OCI-LY7 (cell line): ENCODE data around the gene ASCC2. TPM values are rescaled to one million over a fixed set of nuclear protein-coding genes. Genes with fewer than 3 reads are reported as not detected.

ENCODE experiments used
- BruUV-seq: library from RNA; stranded (reverse); fragments of 400-500 nt; replicated peaks from 2 replicates; lab custom pipeline; 2021; lab: Mats Ljungman, UMichigan
- CTCF ChIA-PET: fragments of 300-600 bp; sonication (Branson Sonifier 250); formaldehyde crosslinking; loops from one replicate; lab custom pipeline; 2022; ENCODE audit warnings: antibody characterized with exemption; ENCODE audit not compliant: unreplicated experiment; lab: Charles Lee
- POLR2A ChIA-PET: fragments of 300-600 bp; sonication (Branson Sonifier 250); formaldehyde crosslinking; loops from one replicate; lab custom pipeline; 2022; ENCODE audit warnings: antibody characterized with exemption; lab: Charles Lee
- DNase-seq: peaks from one replicate; pipeline ENCODE4 v3.0.0-alpha.2; 2015; ENCODE audit warnings: low spot score
- H2AFZ ChIP-seq: fragments of 200-600 bp; sonication (generic), shearing (Covaris generic); 2 replicates; pipeline ENCODE4 v1.6.1; 2014; ENCODE audit warnings: mild to moderate bottlenecking, antibody characterized with exemption, low read length, moderate library complexity
- H3K27ac ChIP-seq: fragments of 200-600 bp; sonication (generic); 2 replicates; pipeline ENCODE4 v1.5.1; 2014; ENCODE audit warnings: mixed run types, low read depth, mild to moderate bottlenecking, moderate library complexity, low read length, inconsistent platforms; ENCODE audit not compliant: poor library complexity, severe bottlenecking
- H3K36me3 ChIP-seq: fragments of 200-600 bp; sonication (generic); 2 replicates; pipeline ENCODE4 v1.6.1; 2014; ENCODE audit warnings: mild to moderate bottlenecking, antibody characterized with exemption, low read length, moderate library complexity, mixed read lengths; ENCODE audit not compliant: insufficient read depth
- H3K4me1 ChIP-seq: fragments of 200-600 bp; sonication (generic); 2 replicates; pipeline ENCODE4 v1.5.1; 2014; ENCODE audit warnings: mild to moderate bottlenecking, low read length; ENCODE audit not compliant: insufficient read depth, poor library complexity, severe bottlenecking
- H3K4me2 ChIP-seq: fragments of 200-600 bp; sonication (generic); 2 replicates; pipeline ENCODE4 v1.6.1; 2014; ENCODE audit warnings: mild to moderate bottlenecking, low read length
- H3K4me3 ChIP-seq: fragments of 200-600 bp; sonication (generic); 2 replicates; pipeline ENCODE4 v1.5.1; 2014; ENCODE audit warnings: mild to moderate bottlenecking, low read depth, low read length; ENCODE audit not compliant: poor library complexity, severe bottlenecking
- H3K79me2 ChIP-seq: fragments of 200-600 bp; sonication (generic); 2 replicates; pipeline ENCODE4 v1.6.1; 2016; ENCODE audit warnings: low read depth, mild to moderate bottlenecking, low read length, moderate library complexity, mixed read lengths; ENCODE audit not compliant: insufficient read depth
- H3K9me2 ChIP-seq: fragments of 200-600 bp; sonication (generic); 2 replicates; pipeline ENCODE4 v1.6.1; 2016; ENCODE audit warnings: mild to moderate bottlenecking, low read length, mixed read lengths; ENCODE audit not compliant: insufficient read depth
- H3K9me3 ChIP-seq: fragments of 200-600 bp; sonication (generic); 2 replicates; pipeline ENCODE4 v1.6.1; 2014; ENCODE audit warnings: mild to moderate bottlenecking, mixed run types, low read length, mixed read lengths
- H4K20me1 ChIP-seq: fragments of 200-600 bp; sonication (generic); 2 replicates; pipeline ENCODE4 v1.6.1; 2014; ENCODE audit warnings: mild to moderate bottlenecking, antibody characterized with exemption, low read length, moderate library complexity, mixed read lengths; ENCODE audit not compliant: insufficient read depth
- EZH2phosphoT487 ChIP-seq: fragments of 200-600 bp; sonication (generic); IDR thresholded peaks from 2 replicates; pipeline ENCODE4 v1.6.1; 2018; ENCODE audit warnings: low read depth, borderline replicate concordance, mild to moderate bottlenecking, mixed run types, antibody characterized with exemption, low read length, moderate library complexity, mixed read lengths
- intact Hi-C: fragments of 100-400 bp; cut with micrococcal nuclease; formaldehyde crosslinking; loops from one replicate; pipeline ENCODE4 v1.10.0; 2022; ENCODE audit not compliant: unreplicated experiment
- total RNA-seq, 2 experiments: library from RNA; depleted of rRNA in 1 of 2; stranded (reverse); fragments of >200 nt in 1 of 2; shearing (Covaris generic) in 1 of 2; gene quantifications; 2 replicates each; pipeline ENCODE4 v1.2.3, GENCODE V29; 2014 to 2022
- TF ChIP-seq, protein P1 (sequence below): fragments of 200-600 bp; sonication (generic); conservative IDR thresholded peaks from 2 replicates; pipeline ENCODE4 v1.5.1; 2014; ENCODE audit warnings: mild to moderate bottlenecking, antibody characterized with exemption, low read length, moderate library complexity, mixed read lengths

The ASCC2 gene
- total RNA-seq, 2 experiments from 2014 or later: 40.2 to 68.8 TPM

DNA sequence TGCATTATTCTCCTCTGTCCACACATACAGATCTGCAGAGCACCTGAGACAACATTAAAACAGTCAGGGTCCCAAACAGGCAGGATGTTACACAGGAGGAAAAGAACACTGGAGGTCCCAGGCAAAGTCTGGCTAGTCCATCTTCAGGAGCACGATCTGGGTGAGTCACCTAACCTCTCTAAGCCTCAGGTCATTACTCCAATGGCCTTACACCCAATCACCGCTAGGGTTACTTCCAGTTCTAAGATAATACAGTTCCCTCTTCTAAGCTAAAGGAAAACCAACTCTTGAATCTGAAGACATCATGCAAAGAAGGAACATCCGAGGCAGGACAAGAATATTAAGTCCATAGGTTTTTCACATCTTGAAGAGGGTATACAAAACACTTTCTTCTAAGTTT lies 24.5 kb downstream of the ASCC2 start:
- H3K36me3 ChIP-seq: peaks cover 83% of the 10 kb centered on the region
- no peak overlapping the region for H2AFZ ChIP-seq
- no peak for DNase-seq
- no peaks in the 10 kb centered on the region for H3K4me1 ChIP-seq
- TF ChIP-seq EZH2phosphoT487: no peak
- TF ChIP-seq, protein P1, sequence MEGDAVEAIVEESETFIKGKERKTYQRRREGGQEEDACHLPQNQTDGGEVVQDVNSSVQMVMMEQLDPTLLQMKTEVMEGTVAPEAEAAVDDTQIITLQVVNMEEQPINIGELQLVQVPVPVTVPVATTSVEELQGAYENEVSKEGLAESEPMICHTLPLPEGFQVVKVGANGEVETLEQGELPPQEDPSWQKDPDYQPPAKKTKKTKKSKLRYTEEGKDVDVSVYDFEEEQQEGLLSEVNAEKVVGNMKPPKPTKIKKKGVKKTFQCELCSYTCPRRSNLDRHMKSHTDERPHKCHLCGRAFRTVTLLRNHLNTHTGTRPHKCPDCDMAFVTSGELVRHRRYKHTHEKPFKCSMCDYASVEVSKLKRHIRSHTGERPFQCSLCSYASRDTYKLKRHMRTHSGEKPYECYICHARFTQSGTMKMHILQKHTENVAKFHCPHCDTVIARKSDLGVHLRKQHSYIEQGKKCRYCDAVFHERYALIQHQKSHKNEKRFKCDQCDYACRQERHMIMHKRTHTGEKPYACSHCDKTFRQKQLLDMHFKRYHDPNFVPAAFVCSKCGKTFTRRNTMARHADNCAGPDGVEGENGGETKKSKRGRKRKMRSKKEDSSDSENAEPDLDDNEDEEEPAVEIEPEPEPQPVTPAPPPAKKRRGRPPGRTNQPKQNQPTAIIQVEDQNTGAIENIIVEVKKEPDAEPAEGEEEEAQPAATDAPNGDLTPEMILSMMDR: no peak
- intact Hi-C loops: no loop called here
- BruUV-seq: no TSS peak
- H3K9me3 ChIP-seq: no peaks in the 10 kb centered on the region
- H3K79me2 ChIP-seq: no peaks in the 10 kb centered on the region
- ChIA-PET CTCF (no interaction called here), POLR2A (no interaction called here)
- no peaks in the 10 kb centered on the region for H4K20me1 ChIP-seq
- H3K4me2 ChIP-seq: no peak overlapping the region
- H3K27ac ChIP-seq: no peak overlapping the region
- no peak overlapping the region for H3K4me3 ChIP-seq
- no peaks in the 10 kb centered on the region for H3K9me2 ChIP-seq

- intact Hi-C loops: no loop called here
- TF ChIP-seq, protein P1: no peak
- no peak for TF ChIP-seq EZH2phosphoT487
- ChIA-PET POLR2A (no interaction called here), CTCF (no interaction called here)
- BruUV-seq: no TSS peak
- Histone ChIP-seq H3K79me2 (no peaks in the 10 kb centered on the region), H2AFZ (no peak overlapping the region), H3K9me2 (no peaks in the 10 kb centered on the region), H3K9me3 (no peaks in the 10 kb centered on the region), H3K4me2 (no peak overlapping the region), H3K36me3 (peaks cover 87% of the 10 kb centered on the region), H3K4me1 (no peaks in the 10 kb centered on the region), H4K20me1 (no peaks in the 10 kb centered on the region), H3K4me3 (no peak overlapping the region), H3K27ac (no peak overlapping the region)
- DNase-seq: no peak
These were observed 24.9 kb downstream of the ASCC2 start for GRCh38 chr22:29813126-29813525.

GRCh38 chr22:29811377-29811776 lies 26.7 kb downstream of the ASCC2 start:
- H3K27ac ChIP-seq: no peak overlapping the region
- H3K4me1 ChIP-seq: no peaks in the 10 kb centered on the region
- no peaks in the 10 kb centered on the region for H3K9me2 ChIP-seq
- H3K9me3 ChIP-seq: no peaks in the 10 kb centered on the region
- intact Hi-C loops: no loop called here
- no TSS peak for BruUV-seq
- H3K4me3 ChIP-seq: no peak overlapping the region
- ChIA-PET POLR2A (interaction anchor here (0.5 kb wide), 1 partner anchor 1088 kb away, joined by 6 read pairs; no protein-coding TSS in a partner anchor), CTCF (no interaction called here)
- no peaks in the 10 kb centered on the region for H4K20me1 ChIP-seq
- H2AFZ ChIP-seq: no peak overlapping the region
- H3K79me2 ChIP-seq: no peaks in the 10 kb centered on the region
- H3K4me2 ChIP-seq: no peak overlapping the region
- TF ChIP-seq, protein P1: no peak
- no peak for TF ChIP-seq EZH2phosphoT487
- peaks cover 91% of the 10 kb centered on the region for H3K36me3 ChIP-seq
- no peak for DNase-seq
